Subcutaneous adipose tissue (tissue), 4 donors: ENCODE measurements around the gene APEH. TPM values are rescaled to one million over a fixed set of nuclear protein-coding genes. Genes with fewer than 3 reads are reported as not detected.

Experiments
- CTCF ChIP-seq: fragments of 450-650 bp; IDR thresholded peaks from one replicate; pipeline ENCODE4 v1.5.1; 2016; ENCODE audit warnings: low read depth, mild to moderate bottlenecking, control low read depth, antibody characterized with exemption, moderate library complexity
- total RNA-seq, 4 donors: library from RNA; depleted of rRNA; stranded (reverse); fragments of >200 nt; gene quantifications; one replicate each; pipeline ENCODE4 v1.1.0, GENCODE V29; 2016

The APEH gene
- total RNA-seq, 4 donors from 2014 or later, result 40.8 to 65.6 (median 51.3) TPM

- TF ChIP-seq CTCF, result no peak
Observed at GRCh38 chr3:49629866-49630265, 44.3 kb upstream of the APEH start.

GRCh38 chr3:49630784-49631183, 43.4 kb upstream of the APEH start:
- TF ChIP-seq CTCF, result no peak

GRCh38 chr3:49634736-49635135, 39.4 kb upstream of the APEH start:
- TF ChIP-seq CTCF, result no peak

GRCh38 chr3:49636883-49637609, 37.1 kb upstream of the APEH start:
- TF ChIP-seq CTCF, result no peak

- no peak for TF ChIP-seq CTCF
Observed at GRCh38 chr3:49638445-49638844, 35.7 kb upstream of the APEH start.

- no peak for TF ChIP-seq CTCF
Observed at GRCh38 chr3:49639551-49639950, 34.6 kb upstream of the APEH start.

GRCh38 chr3:49641292-49641691, 32.9 kb upstream of the APEH start:
- no peak for TF ChIP-seq CTCF
